Frontal cortex (tissue), 1 donor: ENCODE results near the gene LAMA4. TPM values are rescaled to one million over a fixed set of nuclear protein-coding genes. Genes with fewer than 3 reads are reported as not detected.

ENCODE experiments used
- small RNA-seq: library from RNA; depleted of rRNA; stranded (forward); fragments of <200 nt; gene quantifications from one replicate; pipeline ENCODE3, GENCODE V24; 2014
- total RNA-seq: library from RNA; depleted of rRNA; stranded (reverse); fragments of >200 nt; gene quantifications from one replicate; pipeline ENCODE4 v1.2.3, GENCODE V29; 2014

LAMA4 gene
- total RNA-seq, 1 donor from 2014 or later: 24.1 TPM

Small RNAs within 50 kb of the gene (small RNA-seq; reads per million reads assigned to genes)
- gene RNU6-1226P: not detected

Other genes with a start within 250 kb of the LAMA4 start
- gene CCN6, start 200.5 kb downstream of the LAMA4 start, total RNA-seq: not detected
- 32.6 TPM for gene TUBE1, start 167.1 kb downstream of the LAMA4 start, total RNA-seq
- 24.1 TPM for gene FAM229B, start 167.0 kb downstream of the LAMA4 start, total RNA-seq
- gene RFPL4B, start 92.8 kb upstream of the LAMA4 start, total RNA-seq: not detected